ENCODE measurements around the gene WDFY4.

The WDFY4 gene

GRCh38 chr10:48751730-48752129, 67.1 kb downstream of the WDFY4 start:
- DNase-seq, result no peak

- DNase-seq, result no peak
These were observed 73.7 kb downstream of the WDFY4 start for GRCh38 chr10:48758411-48758810.

- no peak for DNase-seq
These were observed 74.6 kb downstream of the WDFY4 start for GRCh38 chr10:48759113-48759901.

GRCh38 chr10:48760983-48761382, 76.3 kb downstream of the WDFY4 start:
- DNase-seq, result no peak

DNA sequence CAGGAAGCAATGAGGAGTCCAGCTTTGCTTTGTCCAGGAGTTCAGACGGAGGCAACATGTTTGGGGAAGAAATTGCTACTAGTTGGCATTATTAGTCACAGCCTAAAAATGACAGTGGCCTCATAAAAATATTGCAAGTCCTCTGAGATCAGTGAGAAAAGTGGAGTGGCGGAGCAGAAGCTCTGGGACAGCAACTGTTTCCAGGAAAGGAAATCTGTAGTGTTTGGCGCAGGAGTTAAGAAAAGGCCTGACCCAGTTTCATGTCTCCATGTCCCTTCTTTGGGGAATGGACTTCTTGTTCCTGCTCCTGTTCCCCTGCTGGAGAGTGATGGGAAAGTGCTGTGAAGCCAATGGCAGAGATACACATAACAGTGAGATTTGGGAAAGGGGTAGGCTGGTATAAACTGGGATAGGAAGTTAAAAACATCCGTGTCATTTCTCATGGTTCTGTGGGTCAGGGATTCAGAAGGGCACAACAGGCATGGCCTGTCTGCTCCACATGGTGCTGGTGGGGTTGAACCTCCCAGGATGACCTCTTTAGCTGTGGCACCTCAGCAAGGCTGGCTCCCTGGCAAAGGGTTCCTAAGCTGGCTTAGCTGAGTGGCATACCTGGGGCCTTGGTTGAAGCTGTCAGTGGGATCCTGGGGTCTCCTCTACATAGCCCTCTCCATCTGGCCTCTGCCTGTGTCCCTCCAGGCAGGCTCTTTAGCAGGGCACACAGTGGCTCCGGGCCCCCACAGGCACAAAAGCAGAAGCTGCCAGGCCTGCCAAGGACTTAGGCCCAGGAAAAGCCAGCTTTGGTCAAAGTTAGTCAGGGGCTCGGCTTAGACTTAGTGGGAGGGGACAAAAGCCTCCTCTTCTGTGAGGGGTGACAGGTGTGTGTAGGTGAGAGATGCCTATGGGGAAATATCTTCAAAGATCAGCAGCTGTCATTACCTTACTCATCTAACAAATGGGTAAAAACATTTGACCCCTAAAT, 77.7 kb downstream of the WDFY4 start:
- no peak for DNase-seq

DNA sequence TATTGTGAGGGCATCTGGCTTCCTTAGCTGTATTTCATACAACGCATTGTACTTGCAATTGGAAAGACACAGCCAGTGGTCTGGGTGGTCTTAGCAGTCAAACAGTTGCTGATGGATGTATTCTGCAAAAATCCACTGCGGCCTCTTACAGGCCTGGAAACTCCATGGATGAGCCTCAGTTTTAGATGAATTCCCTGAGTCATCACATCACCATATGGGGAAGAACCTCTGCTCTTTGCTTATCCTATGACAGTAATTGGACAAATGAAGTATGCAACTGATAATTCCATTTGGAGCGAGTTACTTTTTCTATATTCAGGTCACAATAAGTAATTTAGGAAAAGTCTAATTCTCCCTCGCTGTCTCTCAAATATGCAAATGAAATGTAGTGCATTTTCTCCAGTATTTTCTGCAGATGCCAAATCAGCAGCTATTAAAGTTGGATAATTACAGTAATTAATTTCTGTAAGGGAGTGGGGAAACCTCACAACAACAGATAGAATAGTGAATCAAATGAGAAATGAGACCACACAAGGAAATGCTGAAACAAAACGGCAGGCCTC, 78.8 kb downstream of the WDFY4 start:
- DNase-seq, result no peak

GRCh38 chr10:48764486-48764885, 79.8 kb downstream of the WDFY4 start:
- no peak for DNase-seq

DNA sequence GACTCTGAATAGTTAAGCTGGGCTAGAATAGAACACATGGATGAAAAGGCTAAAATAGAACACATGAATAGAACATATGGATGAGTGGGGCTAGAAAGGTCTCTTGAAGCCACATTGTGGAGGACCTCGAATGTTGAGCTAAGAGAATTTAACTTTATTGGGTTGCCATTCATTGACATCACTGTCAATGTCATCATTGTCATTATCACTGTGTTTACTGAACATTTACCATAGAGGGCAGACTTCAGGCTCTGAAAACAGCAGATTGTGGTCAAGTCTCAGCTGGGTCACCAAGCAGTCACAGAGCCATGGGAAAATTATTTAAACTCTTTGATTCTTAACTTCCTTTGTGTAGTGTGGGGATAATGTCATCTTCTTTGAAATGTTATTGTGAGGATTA, 80.4 kb downstream of the WDFY4 start:
- DNase-seq, result no peak

- DNase-seq, result no peak
These were observed 80.9 kb downstream of the WDFY4 start for GRCh38 chr10:48765527-48765926.

DNA sequence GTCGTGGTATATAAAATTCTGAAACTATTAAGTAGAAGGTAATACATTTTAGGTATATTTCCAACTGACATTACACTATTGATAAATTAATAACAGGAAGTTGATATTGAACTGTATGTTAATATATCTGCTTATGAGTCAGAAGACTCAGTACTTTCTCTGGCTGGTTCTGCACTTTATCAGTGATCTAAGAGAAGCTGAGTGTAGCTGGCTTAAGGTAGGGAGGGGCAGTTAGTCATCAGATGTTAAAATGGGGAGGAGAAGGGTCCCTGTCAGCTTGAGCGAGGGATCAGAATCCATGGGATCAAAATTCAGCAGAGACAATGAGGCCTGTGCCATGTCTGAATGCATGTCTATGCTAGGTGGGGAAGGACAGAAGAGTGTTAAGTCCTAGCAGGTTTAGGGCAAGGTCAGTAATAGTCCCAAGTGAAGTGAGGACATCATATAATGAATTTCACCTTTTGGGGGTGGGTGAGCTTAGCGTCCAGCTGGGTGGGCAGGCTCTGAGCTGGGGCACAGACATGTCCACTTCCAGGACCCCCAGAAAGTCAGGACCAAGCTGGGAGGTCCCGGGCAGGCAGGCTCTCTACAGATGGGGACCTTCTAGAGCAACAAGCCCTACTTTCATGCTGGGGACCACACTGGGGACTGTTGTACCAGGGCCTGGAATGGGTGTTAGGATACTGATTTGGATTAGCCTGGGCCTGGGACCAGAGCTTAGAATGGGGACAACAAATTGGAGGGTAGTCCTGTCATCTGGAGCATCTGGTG, 82.9 kb downstream of the WDFY4 start:
- no peak for DNase-seq

DNA sequence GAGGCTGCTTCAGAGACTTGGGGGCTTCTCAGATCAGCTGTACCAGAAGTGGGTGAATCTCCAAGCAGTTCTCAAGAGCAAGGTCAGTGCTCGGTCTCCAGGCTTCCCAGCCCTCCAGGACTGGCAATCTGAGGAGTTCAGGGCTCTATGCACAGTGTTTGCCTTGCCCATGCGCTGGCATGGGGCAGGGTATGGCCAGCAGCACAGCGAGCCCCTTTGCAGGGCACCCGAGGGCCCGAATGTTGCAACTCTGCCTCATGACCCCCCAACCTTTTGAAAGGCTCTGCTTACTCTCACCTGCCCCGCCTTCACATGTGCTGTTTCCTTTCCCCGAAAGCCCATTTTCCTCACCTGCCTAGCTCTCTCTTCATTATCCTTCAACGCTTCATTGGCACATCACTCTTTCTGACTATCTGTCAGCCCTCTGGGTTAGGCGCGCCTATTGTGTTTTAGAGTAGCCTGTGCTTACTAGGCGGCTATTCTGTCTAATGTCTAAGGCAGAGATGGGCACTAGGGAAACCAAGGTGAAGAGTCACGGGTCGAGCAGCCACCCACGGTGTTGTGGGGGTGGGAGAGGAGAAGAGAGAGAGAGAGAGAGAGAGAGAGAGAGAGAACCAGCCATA, 83.6 kb downstream of the WDFY4 start:
- DNase-seq, result no peak

GRCh38 chr10:48768926-48769325, 84.3 kb downstream of the WDFY4 start:
- no peak for DNase-seq

GRCh38 chr10:48769706-48770435, 85.2 kb downstream of the WDFY4 start:
- no peak for DNase-seq

DNA sequence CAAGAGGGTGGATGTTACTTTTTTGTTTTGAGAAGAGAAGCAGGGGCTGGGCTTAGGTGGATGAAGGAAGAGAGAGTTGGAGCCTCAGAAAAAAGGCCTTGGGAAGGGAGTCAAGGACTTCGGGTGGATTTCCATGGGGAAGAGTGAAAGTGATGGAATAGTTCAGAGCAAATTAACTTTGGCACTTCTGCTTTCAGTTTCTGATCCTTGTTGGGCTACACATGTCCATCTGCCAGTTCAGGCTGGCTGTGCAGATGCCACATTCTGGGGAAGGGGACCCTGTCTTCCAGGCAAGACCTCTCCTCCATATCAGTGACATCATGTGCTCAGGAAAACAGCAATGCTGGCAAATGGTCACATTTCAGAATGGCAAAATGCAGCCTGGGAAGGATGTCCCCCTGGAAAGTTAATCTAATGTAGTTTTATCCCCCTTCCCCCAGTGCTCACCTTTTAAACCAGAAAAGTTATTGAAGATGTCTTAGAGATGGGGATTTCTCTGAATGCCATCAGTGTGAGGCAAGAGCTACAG, 86.0 kb downstream of the WDFY4 start:
- no peak for DNase-seq

- no peak for DNase-seq
These were observed 86.6 kb downstream of the WDFY4 start for GRCh38 chr10:48771234-48771633.

DNA sequence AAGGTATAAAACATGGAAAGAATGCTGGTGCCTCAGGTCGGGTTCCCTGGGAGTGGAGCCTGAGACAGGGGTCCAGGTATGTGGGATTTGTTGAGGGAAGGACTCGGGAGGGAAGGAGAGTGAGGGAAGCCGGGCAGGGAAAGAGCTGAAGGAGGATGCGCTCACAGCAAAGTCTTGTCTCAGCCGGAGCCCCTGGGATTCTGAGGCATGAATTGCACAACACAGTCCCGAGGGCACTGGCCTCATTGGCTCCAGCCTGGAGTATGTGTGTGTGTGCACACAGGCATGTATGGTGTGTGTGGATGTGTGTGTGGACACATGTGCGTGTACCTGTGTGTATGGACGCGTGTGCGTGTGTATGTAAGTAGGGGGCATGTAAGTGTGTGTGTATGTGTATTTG, 87.4 kb downstream of the WDFY4 start:
- no peak for DNase-seq

GRCh38 chr10:48773580-48773979, 88.9 kb downstream of the WDFY4 start:
- DNase-seq, result no peak

GRCh38 chr10:48774416-48775205, 89.9 kb downstream of the WDFY4 start:
- DNase-seq, result no peak

GRCh38 chr10:48775206-48775517, 90.5 kb downstream of the WDFY4 start:
- no peak for DNase-seq

DNA sequence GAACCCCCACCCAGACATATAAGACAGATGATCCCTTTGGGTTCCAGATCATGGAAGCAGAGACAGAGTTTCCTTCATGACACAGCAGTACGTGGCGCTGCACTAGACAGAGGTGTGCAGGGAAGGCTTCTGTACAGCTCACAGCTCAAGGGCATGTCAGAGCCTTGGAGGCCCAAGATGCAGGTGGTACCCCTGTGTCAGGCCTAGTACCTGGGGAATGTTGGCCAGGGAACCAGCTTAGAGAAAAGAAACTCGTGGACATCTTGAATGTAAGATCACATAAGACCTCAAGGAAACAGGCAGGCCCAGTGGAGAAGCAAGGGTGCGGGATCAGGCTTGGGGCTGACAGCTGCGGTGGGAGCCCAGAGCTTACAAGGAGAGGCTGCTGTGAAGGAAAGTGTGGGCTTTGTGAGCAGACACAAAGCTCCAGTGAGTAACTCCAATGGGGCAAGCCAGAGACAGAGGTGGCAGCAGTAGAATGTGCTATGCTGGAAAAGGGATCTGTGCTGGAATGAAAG, 91.4 kb downstream of the WDFY4 start:
- DNase-seq, result no peak

All from right hindlimb (tissue), 1 donor.